K562 (cell line): Measurements from ENCODE around the gene IGF2BP1. TPM values are rescaled to one million over a fixed set of nuclear protein-coding genes. Genes with fewer than 3 reads are reported as not detected.

Experiments used
- CCAR2 ChIP-seq: fragments of 200-400 bp; formaldehyde crosslinking; IDR thresholded peaks from 2 replicates; pipeline ENCODE4 v1.6.1; 2017; ENCODE audit warnings: mild to moderate bottlenecking, low read depth, low read length
- E4F1 ChIP-seq: fragments of 250-450 bp; sonication (Bioruptor Pico); IDR thresholded peaks from 2 replicates; pipeline ENCODE4 v1.5.0; 2021; ENCODE audit warnings: mild to moderate bottlenecking, borderline replicate concordance
- FOS ChIP-seq: IDR thresholded peaks from 3 replicates; pipeline ENCODE4 v1.6.1; 2011; ENCODE audit not compliant: insufficient read length; ENCODE audit errors: extremely low read depth
- HMG20B ChIP-seq: fragments of 250-450 bp; sonication (Bioruptor Pico); IDR thresholded peaks from 2 replicates; pipeline ENCODE4 v1.5.0; 2021; ENCODE audit warnings: mild to moderate bottlenecking
- MTA3 ChIP-seq: fragments of 450-650 bp; formaldehyde crosslinking; IDR thresholded peaks from 2 replicates; pipeline ENCODE4 v1.6.1; 2017; ENCODE audit warnings: mild to moderate bottlenecking, borderline replicate concordance
- NFRKB ChIP-seq: fragments of 450-650 bp; IDR thresholded peaks from 2 replicates; pipeline ENCODE4 v1.6.1; 2016; ENCODE audit warnings: low read depth
- RB1 ChIP-seq: fragments of 450-650 bp; IDR thresholded peaks from 2 replicates; pipeline ENCODE4 v1.6.1; 2017; ENCODE audit warnings: low read depth, mild to moderate bottlenecking
- SIN3A ChIP-seq, 2 experiments: fragments of 150-350 bp in 1 of 2; IDR thresholded peaks; 2 replicates each; pipeline ENCODE4 v1.6.1; 2011 to 2016; ENCODE audit warnings: borderline replicate concordance in 2 of 2, low read depth in 2 of 2, low read length in 2 of 2, mild to moderate bottlenecking in 2 of 2, moderate library complexity in 2 of 2; ENCODE audit not compliant: control insufficient read depth in 1 of 2
- SIN3B ChIP-seq: fragments of 450-650 bp; IDR thresholded peaks from 2 replicates; pipeline ENCODE4 v1.6.1; 2017; ENCODE audit warnings: low read depth, mild to moderate bottlenecking, moderate library complexity
- STAT5B ChIP-seq: fragments of 250-450 bp; sonication (Bioruptor Pico); IDR thresholded peaks from 2 replicates; pipeline ENCODE4 v1.8.0; 2021; ENCODE audit warnings: mild to moderate bottlenecking, inconsistent platforms
- TCFL5 ChIP-seq: fragments of 250-450 bp; sonication (Bioruptor Pico); conservative IDR thresholded peaks from 2 replicates; pipeline ENCODE4 v1.6.1; 2021; ENCODE audit warnings: mild to moderate bottlenecking, moderate library complexity, matching md5 sums
- ZFX ChIP-seq: sonication (generic); formaldehyde crosslinking; IDR thresholded peaks from 2 replicates; pipeline ENCODE4 v1.8.0; 2022; ENCODE audit warnings: mild to moderate bottlenecking, missing genetic modification reagents, moderate library complexity
- ZNF407 ChIP-seq: fragments of 450-650 bp; IDR thresholded peaks from 2 replicates; pipeline ENCODE4 v1.6.1; 2016; ENCODE audit warnings: low read depth
- ZNF644 ChIP-seq: fragments of 200-800 bp; sonication (Bioruptor generic); IDR thresholded peaks from 2 replicates; pipeline ENCODE4 v1.6.1; 2016; ENCODE audit warnings: low read depth, missing genetic modification characterization, missing compliant biosample characterization
- ZNF696 ChIP-seq: fragments of 250-450 bp; sonication (Bioruptor Pico); conservative IDR thresholded peaks from 2 replicates; pipeline ENCODE4 v1.4.0; 2020; ENCODE audit warnings: mild to moderate bottlenecking, moderate library complexity
- ZNF780A ChIP-seq: fragments of 250-450 bp; sonication (Bioruptor Pico); IDR thresholded peaks from 2 replicates; pipeline ENCODE4 v1.5.0; 2021; ENCODE audit warnings: mild to moderate bottlenecking
- polyA plus RNA-seq, 8 experiments: library from polyadenylated mRNA; depleted of rRNA in 4 of 8; stranded (reverse) in 5 of 8; unstranded in 3 of 8; fragments of >200 nt; fragmentation: Nextera tagmentation in 2 of 8; fragmentation: Illumina TruSeq in 1 of 8; extraction: Ambion mirVana in 2 of 8; extraction: Trizol in 1 of 8; gene quantifications; 2 replicates each; pipeline versions ENCODE4 v1.2.1 to v1.2.3, GENCODE V29; 2011 to 2014; ENCODE audit warnings: inconsistent platforms in 1 of 8, missing spikeins in 1 of 8
- total RNA-seq, 7 experiments: library from RNA; depleted of rRNA in 6 of 7; stranded (reverse); fragments of >200 nt in 6 of 7; fragmentation: Illumina TruSeq in 2 of 7; extraction: Trizol in 2 of 7; gene quantifications; 2 replicates each; pipeline versions ENCODE4 v1.2.1 to v1.2.3, GENCODE V29; 2011 to 2021; ENCODE audit warnings: low replicate concordance in 1 of 7

IGF2BP1 gene
- total and polyA plus RNA-seq, 9 of the 15 experiments (the other 6 are each of a cell fraction or from before 2014, with no cell fraction given) = 13.0 to 318 (median 53.6) TPM

GRCh38 chr17:48995974-48996721, 1.0 kb upstream of the IGF2BP1 start (continued):
- no peak for TF ChIP-seq ZNF407
- peak; percentile 79 for TF ChIP-seq ZFX (CRISPR knock-in tag)
- no peak for TF ChIP-seq ZNF644 (tag)
- TF ChIP-seq RB1 = peak; percentile 75
- no peak for TF ChIP-seq STAT5B (CRISPR knock-in tag)
- TF ChIP-seq HMG20B (CRISPR knock-in tag) = no peak
- no peak for TF ChIP-seq ZNF780A (CRISPR knock-in tag)
- TF ChIP-seq NFRKB = no peak; the same call in none of the 2 replicates
- TF ChIP-seq MTA3 = peak; percentile 69
- TF ChIP-seq CCAR2 = no peak
- TF ChIP-seq FOS = no peak
- no peak for TF ChIP-seq TCFL5 (CRISPR knock-in tag)
- no peak for TF ChIP-seq E4F1
- TF ChIP-seq ZNF696 (CRISPR knock-in tag) = no peak
- TF ChIP-seq SIN3B = 0 out of 2 replicates have a peak, but pooled peaks have one; percentile 25
- peak in 1 of 2 experiments; percentile 67; a peak in 2 of 4 replicates for TF ChIP-seq SIN3A (IDR thresholded peaks at IDR 0.05; ENCODE audit: borderline replicate concordance in 2 of 2, control insufficient read depth in 1 of 2, low read depth in 2 of 2, low read length in 2 of 2)
